ENCODE results near the gene EPN1.

The EPN1 gene

GRCh38 chr19:55674841-55675660 lies at the start of gene EPN1:
Gene EPN1 (plus strand): TSS chr19:55675226. CDS start chr19:55678628, 3,402 bp downstream.
- DNase-seq (ENCODE audit: low read depth), result peak; percentile 77

- no peak for DNase-seq (ENCODE audit: low read depth)
Observed at GRCh38 chr19:55626350-55626749, 48.7 kb upstream of the EPN1 start.

DNA sequence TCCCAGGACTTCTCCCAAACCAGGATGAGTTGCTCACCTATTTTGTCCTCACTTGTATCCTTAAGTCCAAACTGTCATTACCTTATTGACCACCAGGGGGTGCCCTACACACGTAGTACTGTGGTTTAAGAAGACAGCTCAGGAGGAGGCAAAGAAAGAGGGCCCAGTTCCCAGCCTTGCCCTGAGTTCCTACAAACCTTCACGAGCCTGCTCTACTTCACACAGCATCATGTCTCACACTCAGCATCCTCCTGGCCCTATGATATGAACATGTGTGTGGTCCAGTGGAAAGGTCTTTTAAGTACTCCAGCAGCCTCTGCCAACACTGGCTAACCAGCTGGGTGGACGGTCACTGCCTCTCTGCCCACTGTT lies 42.6 kb upstream of the EPN1 start:
- DNase-seq (ENCODE audit: low read depth), result peak; percentile 79

- DNase-seq (ENCODE audit: low read depth), result no peak
Observed at GRCh38 chr19:55633861-55634260, 41.2 kb upstream of the EPN1 start.

DNA sequence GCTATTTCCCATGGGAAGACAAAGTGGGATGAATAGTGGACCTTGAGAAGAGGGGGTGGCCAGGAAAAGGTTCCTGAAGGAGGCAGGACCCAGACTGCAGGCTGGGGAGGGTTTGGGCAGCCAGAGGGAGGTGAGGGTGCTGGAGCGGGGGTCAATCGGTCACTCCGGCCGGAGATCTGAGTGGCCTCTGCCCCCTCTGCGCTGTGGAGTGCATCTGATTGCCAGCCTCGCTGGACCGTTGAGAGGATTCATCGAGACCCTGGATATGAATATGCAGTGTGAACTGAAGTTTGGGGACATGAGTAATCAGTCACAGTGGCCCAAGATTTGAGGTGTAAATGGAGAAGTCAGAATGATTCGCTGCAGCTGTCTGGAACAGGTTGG lies 39.7 kb upstream of the EPN1 start:
- DNase-seq (ENCODE audit: low read depth), result no peak

- DNase-seq (ENCODE audit: low read depth), result no peak
Observed at GRCh38 chr19:55635856-55636440, 39.1 kb upstream of the EPN1 start.

GRCh38 chr19:55636723-55637122 lies 38.3 kb upstream of the EPN1 start:
- DNase-seq (ENCODE audit: low read depth), result no peak

DNA sequence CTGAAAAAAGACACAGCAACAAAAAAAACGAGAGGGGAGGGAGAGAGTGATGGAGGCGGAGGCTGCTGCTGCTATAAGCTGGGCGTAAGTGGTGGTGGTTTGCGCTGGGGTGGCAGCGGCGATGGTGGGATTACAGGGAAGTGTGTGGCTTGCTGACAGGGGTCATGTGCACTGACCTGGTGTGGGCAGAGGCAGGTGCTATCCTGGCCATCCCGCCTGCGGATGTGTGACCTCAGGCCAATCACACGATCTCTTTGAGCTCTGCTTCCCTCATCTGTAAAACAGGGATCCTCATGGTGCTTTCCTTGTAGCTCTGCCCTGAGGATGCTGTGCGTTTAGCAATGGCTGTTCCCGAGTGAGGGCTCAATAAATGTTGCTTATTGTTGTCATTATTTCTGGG lies 37.5 kb upstream of the EPN1 start:
- no peak for DNase-seq (ENCODE audit: low read depth)

DNA sequence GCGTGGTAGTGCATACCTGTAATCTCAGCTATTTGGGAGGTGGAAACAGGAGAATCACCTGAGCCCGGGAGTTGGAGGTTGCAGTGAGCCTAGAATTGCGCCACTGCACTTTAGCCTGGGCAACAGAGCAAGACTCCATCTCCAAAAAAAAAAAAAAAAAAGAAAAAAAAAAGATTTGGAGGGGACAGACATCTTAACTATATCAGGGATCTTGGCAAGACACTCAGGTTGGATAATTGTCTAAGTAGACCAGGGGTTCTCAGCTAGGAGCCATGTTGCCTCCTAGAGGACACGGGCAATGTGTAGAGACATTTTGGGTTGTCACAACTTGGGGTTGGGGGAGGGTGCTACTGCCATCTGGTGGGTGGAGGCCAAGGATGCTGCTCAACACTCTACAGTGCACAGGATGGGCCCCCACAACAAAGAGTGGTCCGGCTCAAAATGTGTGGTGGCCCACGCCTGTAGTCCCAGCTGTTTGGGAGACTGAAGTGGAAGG lies 36.1 kb upstream of the EPN1 start:
- DNase-seq (ENCODE audit: low read depth), result no peak

DNA sequence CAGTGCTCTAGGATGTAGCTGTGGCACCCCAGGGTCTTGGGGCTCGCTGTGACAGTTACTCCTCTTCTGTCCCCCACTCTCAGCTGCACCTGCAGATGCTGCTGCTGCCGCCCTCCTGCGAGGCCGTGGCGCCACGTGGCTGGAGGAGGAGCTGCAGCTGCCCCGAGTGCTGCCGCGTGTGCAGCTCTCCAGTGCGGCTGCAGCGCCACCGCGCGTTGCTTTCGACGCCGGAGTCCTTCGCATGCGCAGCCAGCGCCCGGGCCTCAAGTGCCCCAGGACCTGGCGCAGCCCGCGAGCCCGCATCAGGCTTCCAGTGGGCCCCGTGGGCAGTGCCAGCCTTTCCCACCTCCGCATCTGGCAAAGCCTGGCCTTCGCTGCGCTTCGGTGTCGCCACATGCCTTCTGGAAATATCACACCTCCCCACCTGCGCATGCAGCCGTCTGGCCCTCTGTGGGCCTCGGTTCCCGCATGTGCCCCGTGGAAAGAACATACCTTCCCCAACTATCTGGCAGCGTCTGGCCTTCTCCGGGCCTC lies 34.9 kb upstream of the EPN1 start:
- DNase-seq (ENCODE audit: low read depth), result no peak

DNA sequence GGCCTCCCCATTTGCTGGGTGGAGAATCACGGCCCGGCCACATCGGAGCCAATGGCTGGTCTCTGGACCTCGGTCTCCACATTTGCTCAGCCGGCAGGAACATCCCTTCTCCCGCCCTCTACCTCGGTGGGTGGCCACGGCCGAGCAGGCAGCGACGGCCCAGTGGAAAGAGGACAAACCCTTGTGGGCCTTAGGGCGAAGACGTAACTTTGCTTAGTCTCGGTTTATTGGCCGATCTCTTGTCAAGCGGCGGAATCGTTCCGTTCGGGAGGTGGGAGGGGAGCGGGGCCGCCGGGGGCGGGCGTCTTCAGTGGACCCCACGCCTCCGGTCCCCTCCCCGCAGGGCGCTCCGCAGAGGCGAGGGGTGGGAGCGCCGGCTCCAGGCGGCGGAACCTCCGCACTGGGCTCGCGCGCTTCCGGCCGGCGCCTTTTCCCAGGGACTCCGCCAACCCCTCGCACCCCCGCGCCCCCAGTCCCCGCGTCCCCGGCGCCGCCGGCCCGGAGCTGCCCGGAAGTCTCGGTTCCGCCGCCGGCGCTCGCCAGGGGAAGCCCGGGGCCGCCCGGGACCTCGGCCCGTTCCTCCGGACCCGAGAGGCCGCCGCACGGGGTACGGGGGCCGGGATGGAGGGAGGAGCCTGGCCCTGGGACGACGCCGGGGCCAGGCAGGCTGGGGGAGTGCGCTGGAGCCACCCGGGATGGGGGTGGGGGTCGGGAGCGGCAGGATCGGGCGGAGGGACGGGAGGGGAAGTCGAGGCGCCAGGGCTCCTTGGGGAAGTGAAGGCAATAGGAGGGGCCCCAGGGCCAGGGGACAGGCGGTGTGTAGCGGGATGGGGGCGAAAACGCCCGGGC lies 34.2 kb upstream of the EPN1 start, which contains the start of gene ZNF580:
TSS of gene ZNF580 (plus strand) at position 426 of the 849 bp plus-strand sequence. CDS start 1,507 bp downstream, outside the sequence.
- DNase-seq (ENCODE audit: low read depth), result no peak

DNA sequence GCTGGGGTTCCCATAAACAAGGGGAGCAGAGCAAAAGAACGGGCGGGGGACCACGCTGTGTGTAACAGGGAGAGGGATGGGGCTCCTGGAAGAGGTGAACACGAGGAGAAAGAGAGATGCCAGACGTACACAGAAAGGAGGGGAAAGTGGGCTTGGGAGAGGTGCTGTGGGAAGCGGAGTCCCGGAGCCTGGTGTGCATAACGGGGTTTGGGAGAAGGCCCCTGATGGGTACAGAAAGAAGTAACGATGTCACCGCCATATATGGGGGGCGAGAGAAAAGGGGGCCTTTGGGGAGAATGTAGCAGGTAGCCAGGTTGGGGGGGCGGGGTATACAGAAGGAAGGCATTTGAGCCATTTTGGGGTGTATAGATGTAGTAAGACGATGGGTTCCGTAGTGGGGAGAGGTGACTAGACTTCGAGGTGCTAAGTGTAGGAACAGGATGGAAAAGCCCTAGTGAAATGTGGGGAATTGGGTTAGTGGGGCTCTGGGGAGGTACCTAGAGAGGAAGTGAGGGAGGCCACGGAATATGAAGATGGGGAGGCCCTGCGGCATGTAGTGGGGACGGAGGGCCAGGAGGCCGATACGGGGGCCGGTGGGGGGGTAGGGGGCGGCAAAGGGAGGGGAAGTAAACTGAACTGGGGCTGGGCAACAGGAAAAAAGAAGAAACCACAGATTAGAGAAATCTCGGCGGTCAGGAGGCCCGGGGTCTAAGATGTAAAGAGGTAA lies 33.4 kb upstream of the EPN1 start:
- DNase-seq (ENCODE audit: low read depth), result no peak

GRCh38 chr19:55642153-55643002 lies 32.6 kb upstream of the EPN1 start:
- no peak for DNase-seq (ENCODE audit: low read depth)

- no peak for DNase-seq (ENCODE audit: low read depth)
Observed at GRCh38 chr19:55643003-55643886, 31.8 kb upstream of the EPN1 start, which contains the start of gene ZNF581. Gene ZNF581 (plus strand): TSS chr19:55643649. CDS start chr19:55644572, 923 bp downstream.

GRCh38 chr19:55643887-55644176 lies 31.2 kb upstream of the EPN1 start:
- no peak for DNase-seq (ENCODE audit: low read depth)

DNA sequence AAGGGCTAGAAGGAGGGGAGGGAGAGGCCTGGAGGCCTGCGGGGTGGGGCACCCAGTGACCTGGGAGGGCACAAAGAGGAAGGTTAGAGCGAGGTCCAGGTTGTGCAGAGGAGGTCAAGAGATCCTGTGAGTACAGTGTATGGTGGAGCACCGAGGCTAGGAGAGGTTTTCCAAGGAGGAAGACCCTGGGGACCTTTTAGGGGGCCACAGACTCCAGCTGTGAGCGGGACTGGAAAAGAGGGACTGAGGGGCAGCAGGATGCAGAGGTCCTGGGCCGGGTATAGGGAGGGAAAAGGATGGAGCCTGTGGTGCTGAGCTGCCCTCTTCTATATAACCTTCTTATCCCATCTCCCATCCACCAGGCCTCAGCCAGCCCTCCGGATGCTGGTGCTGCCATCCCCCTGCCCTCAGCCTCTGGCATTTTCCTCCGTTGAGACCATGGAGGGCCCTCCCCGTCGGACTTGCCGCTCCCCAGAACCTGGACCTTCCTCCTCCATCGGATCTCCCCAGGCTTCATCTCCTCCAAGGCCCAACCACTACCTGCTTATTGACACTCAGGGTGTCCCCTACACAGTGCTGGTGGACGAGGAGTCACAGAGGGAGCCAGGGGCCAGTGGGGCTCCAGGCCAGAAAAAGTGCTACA lies 30.7 kb upstream of the EPN1 start:
- no peak for DNase-seq (ENCODE audit: low read depth)

DNA sequence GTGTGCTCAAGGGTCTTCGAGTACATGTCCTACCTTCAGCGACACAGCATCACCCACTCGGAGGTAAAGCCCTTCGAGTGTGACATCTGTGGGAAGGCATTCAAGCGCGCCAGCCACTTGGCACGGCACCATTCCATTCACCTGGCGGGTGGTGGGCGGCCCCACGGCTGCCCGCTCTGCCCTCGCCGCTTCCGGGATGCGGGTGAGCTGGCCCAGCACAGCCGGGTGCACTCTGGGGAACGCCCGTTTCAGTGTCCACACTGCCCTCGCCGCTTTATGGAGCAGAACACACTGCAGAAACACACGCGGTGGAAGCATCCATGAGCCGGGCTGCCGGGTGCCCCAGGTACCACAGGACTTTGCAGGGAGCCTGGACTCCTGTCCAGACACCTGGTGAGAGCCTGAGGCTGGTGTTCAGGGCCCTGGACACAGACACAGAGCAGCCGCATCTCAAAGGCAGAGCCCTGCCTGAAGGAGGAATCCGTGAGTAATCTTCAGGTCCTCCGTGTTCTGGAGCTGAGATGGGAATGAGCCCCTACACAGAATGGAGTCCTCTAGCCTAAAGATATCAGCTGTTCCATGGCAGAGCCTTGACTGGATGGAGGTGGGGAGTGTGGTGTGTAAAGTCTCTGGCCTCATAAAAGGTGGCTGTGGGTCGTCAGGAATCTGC lies 30.0 kb upstream of the EPN1 start:
- DNase-seq (ENCODE audit: low read depth), result no peak

GRCh38 chr19:55645512-55645881 lies 29.5 kb upstream of the EPN1 start:
- DNase-seq (ENCODE audit: low read depth), result no peak
